Measurements from ENCODE around the gene NGF.

Gene NGF

GRCh38 chr1:115278211-115278610 is 59.8 kb downstream of the NGF start:
- no peak for DNase-seq

- DNase-seq = no peak
Observed at GRCh38 chr1:115277276-115277675, 60.8 kb downstream of the NGF start.

- no peak for DNase-seq
Observed at GRCh38 chr1:115275216-115275615, 62.8 kb downstream of the NGF start.

- DNase-seq = no peak
Observed at GRCh38 chr1:115274467-115274866, 63.6 kb downstream of the NGF start.

GRCh38 chr1:115266729-115267421 is 71.2 kb downstream of the NGF start:
- DNase-seq = no peak

GRCh38 chr1:115265099-115265498 is 73.0 kb downstream of the NGF start:
- no peak for DNase-seq

GRCh38 chr1:115262886-115263285 is 75.2 kb downstream of the NGF start:
- DNase-seq = no peak

GRCh38 chr1:115261496-115261895 is 76.6 kb downstream of the NGF start:
- DNase-seq = no peak

GRCh38 chr1:115258302-115258866 is 79.7 kb downstream of the NGF start:
- no peak for DNase-seq

GRCh38 chr1:115257591-115257990 is 80.5 kb downstream of the NGF start:
- no peak for DNase-seq

- no peak for DNase-seq
Observed at GRCh38 chr1:115255154-115255553, 82.9 kb downstream of the NGF start.

GRCh38 chr1:115252585-115252984 is 85.5 kb downstream of the NGF start:
- DNase-seq = no peak

- no peak for DNase-seq
Observed at GRCh38 chr1:115251856-115252255, 86.2 kb downstream of the NGF start.

GRCh38 chr1:115251340-115251748 is 86.7 kb downstream of the NGF start:
- DNase-seq = no peak

- no peak for DNase-seq
Observed at GRCh38 chr1:115246526-115246925, 91.5 kb downstream of the NGF start.

GRCh38 chr1:115245227-115245626 is 92.8 kb downstream of the NGF start:
- DNase-seq = no peak

GRCh38 chr1:115242543-115242942 is 95.5 kb downstream of the NGF start:
- DNase-seq = no peak

GRCh38 chr1:115241309-115241708 is 96.7 kb downstream of the NGF start:
- DNase-seq = no peak

GRCh38 chr1:115240297-115240696 is 97.8 kb downstream of the NGF start:
- no peak for DNase-seq

GRCh38 chr1:115239426-115239825 is 98.6 kb downstream of the NGF start:
- no peak for DNase-seq

- no peak for DNase-seq
Observed at GRCh38 chr1:115239148-115239422, 99.0 kb downstream of the NGF start.

- DNase-seq = no peak
Observed at GRCh38 chr1:115238336-115239147, 99.5 kb downstream of the NGF start.

GRCh38 chr1:115237507-115237906 is 100.5 kb downstream of the NGF start:
- no peak for DNase-seq

GRCh38 chr1:115237023-115237422 is 101.0 kb downstream of the NGF start:
- DNase-seq = no peak

All from central memory CD4-positive, alpha-beta T cell (primary cell).